Amniotic stem cell (primary cell): Measurements from ENCODE around the gene LOXHD1.

Source experiments
- DNase-seq: peaks from one replicate; lab custom pipeline; 2025; lab: John Stamatoyannopoulos, UW

Gene LOXHD1

GRCh38 chr18:46574000-46574742 is 82.8 kb downstream of the LOXHD1 start:
- no peak for DNase-seq

DNA sequence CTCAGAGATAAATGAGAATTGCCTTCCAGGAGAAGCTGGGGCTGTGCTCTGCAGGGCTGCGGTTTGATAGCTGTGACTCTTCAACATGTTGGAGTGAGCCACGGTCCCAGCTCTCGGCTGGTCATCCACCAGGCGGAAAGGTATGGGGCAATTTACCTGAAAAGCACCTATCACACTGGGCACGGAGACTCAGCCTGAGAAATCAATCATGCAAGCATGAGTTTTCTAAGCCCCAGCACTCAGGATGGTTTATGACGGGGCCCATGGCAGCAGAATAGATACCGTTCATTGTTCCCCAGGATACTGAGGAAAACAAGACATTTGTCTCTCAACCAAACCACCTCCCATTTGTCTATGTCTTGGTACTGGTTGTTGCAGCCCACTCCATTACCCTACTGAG is 83.9 kb downstream of the LOXHD1 start:
- no peak for DNase-seq

GRCh38 chr18:46571756-46572155 is 85.3 kb downstream of the LOXHD1 start:
- no peak for DNase-seq

GRCh38 chr18:46570666-46571065 is 86.4 kb downstream of the LOXHD1 start:
- DNase-seq = no peak

DNA sequence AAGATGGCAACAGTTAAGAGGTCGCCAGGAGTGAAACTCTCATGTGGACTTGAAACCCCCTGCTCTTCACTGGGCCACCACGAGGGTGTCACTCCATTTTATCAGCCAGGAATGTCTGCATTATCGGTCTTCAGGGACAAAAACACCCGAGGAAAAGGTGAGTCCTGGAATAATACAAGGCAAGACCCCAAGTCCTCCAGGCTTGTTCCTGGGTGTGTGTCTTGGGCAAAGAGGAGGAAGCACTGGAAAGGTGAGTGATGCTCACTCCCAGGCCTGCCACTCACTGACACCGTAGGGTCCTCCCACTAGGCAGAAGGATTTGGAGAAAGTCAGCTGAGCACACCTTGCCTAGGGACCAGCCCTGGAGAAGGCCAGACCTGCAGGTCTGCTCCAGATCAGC is 86.9 kb downstream of the LOXHD1 start:
- DNase-seq = no peak

DNA sequence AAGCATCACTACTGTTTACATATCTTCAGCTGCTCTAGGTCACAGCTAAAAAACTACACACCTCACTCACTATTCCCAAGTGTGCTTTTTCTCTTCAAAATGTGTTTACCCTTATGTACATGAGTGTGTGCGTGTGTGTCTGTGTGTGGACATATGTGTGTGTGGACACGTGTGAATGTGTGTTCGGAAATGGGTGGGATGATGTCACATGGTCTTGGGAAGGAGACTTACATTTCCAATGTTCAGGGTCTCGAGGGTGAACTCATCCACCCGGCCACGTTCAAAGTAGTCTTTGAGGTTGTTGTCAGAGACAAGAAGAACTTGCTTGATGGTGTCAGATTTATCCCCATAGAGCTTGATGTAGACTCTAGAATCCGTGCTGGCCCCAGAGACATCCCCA is 87.8 kb downstream of the LOXHD1 start:
- DNase-seq = no peak

DNA sequence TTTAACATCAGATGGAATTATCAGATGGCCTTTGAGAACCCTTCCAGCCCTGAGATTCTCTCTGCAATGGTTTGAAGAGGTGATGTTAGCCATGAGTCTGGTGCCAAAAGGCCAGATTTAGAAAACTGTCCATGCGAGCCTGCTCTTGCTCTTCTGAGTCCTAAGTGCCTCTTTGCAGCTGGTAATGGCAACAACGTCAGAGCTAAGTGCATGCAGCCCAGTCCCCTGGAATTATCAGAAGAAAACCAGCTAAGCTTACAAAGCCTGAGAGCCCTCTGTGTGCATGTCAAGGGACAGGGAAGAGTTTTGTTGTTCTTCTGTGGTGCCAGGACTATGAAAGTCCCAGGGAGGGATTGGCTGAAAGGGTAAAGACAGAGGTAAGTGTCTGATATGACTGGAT is 89.8 kb downstream of the LOXHD1 start:
- DNase-seq = no peak

GRCh38 chr18:46566111-46566510 is 90.9 kb downstream of the LOXHD1 start:
- DNase-seq = no peak

GRCh38 chr18:46565256-46565655 is 91.8 kb downstream of the LOXHD1 start:
- no peak for DNase-seq

GRCh38 chr18:46563317-46563716 is 93.7 kb downstream of the LOXHD1 start:
- no peak for DNase-seq

DNA sequence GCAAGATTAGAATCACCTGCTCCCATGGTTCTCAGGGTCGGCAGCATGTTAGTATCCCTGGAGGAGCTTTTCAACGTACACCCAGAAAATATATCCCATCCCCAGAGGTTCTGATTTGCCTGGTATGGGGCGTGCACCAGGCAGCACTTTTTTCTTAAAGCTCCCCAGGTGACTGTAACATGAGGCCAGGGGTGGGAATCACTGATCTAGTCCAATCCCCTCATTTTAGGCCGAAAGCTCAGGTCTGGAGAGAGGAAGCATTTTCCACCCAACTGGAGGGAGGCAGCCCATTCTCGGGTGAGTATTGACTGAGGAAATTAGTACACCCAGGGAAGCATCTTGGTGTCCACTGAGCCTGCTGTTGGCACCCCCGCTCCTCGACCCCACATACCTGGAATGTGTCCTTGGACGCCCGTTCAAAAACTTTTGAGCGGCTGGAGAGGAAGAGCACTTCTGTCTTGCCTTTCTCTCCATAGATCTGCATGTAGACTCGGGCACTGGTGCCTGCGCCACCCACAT is 94.3 kb downstream of the LOXHD1 start:
- no peak for DNase-seq

DNA sequence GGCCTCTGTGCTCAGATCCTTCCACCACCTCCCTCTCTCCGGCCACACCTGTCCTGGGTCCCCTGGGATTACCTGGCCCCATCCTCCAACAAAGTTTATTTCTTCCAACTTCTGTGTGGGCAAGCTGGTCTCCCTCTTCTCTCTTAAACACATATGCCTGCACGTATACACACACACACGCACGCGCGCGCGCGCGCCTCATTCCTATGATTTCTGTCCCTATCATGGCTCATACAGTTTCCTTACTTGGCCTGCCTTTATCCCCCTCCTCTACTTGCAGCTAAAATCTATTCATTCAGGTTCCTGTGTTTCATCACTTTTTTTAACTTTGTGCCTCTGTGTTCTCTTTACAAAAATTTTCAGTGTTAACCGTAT is 96.4 kb downstream of the LOXHD1 start:
- no peak for DNase-seq

GRCh38 chr18:46559946-46560670 is 96.9 kb downstream of the LOXHD1 start:
- DNase-seq = no peak

- DNase-seq = no peak
Observed at GRCh38 chr18:46559296-46559695, 97.7 kb downstream of the LOXHD1 start.

DNA sequence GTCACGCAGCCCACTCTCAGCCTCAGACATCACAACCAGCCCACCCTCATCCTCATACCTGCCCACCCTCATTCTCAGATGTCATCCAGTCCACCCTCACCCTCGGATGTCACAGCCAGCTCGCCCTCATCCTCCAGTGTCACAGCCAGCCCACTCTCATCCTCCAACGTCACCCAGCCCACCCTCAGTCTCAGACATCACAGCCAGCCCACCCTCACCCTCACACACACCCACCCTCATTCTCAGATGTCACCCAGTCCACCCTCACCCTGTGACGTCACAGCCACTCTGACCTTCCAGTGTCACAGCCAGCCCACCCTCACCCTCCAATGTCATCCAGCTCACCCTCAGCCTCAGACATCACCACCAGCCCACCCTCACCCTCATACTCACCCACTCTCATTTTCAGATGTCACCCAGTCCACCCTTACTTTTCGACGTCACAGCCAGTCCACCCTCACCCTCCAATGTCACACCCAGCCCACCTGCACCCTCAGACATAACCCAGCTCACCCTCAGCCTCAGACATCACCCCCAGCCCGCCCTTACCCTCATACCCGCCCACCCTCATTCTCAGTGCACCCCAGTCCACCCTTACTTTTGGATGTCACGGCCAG is 100.3 kb downstream of the LOXHD1 start:
- DNase-seq = no peak

DNA sequence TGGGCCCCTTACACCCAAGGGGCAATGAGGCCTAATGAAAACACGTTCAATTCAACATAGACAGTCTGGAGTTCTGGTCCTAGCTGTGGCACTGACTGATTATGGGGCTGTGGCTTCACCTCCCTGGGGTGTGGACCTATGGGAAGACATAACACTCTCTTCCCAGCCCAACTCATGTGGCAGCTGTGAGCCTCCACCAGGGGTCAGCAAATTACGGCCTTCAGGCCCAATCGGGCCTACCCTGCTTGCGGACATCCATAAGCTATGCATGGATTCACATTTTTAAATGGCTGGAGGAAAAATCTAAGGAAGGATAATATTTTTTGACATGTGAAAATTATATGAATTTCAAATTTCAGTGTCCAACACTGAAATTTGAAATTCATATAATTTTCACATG is 101.3 kb downstream of the LOXHD1 start:
- DNase-seq = no peak

DNA sequence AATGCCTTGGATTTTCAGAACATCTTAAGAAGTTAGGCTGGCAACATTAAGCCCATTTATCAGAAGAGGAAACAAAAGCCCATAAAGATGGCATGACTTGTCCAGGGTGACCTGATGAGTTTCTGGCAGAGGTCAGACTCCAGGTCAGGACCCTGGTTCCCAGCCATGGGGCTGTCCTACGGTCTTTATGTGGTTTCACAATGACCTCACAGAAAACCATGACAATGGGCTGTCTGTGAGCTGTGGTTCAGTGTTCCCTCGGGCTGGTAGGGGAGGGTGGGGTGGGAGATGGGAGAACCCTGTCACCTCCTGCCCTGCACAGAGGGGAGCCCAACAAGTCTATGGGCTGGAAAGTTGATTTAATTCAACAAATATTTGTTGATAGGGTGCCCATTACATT is 101.8 kb downstream of the LOXHD1 start:
- DNase-seq = no peak

- no peak for DNase-seq
Observed at GRCh38 chr18:46554406-46555080, 102.5 kb downstream of the LOXHD1 start.

DNA sequence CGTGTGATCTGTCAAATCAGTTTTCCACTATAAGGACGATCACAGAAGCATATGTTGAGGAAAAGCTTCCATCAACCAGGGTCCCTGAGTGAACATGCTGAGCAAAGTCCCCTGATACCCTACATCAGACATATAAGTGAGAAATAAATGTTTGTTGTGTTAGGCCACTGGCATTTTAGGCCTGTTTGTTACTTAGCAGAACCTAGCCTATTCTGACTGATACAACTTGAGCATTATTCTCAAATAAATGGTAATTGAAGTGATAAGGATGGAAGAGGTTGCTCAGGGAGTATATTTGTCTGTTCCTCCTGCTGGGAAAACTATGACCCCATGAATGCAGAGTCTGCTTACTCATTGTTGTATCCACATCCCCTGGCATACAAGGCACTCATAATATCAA is 106.4 kb downstream of the LOXHD1 start:
- no peak for DNase-seq

GRCh38 chr18:46547520-46547919 is 109.5 kb downstream of the LOXHD1 start:
- no peak for DNase-seq

GRCh38 chr18:46546111-46546640 is 110.8 kb downstream of the LOXHD1 start:
- no peak for DNase-seq

DNA sequence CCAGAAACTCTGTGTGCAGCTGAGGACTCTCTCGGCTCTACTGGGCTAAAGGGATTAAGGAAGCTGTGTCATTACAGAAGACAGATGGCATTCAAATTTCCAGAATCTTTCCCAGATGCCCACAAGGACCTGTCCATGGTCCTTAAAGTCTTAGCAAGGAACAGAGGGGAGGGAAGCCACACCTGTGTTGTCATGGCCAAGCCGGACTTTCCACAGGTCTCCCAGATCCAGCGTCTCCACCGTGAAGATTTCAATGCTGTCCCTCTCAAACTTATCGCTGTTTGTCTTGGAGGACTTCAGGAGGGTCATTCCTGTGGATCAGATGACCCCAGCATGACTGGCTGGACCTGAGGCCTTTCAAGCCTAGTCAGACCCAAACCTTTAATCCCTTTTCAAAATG is 114.5 kb downstream of the LOXHD1 start:
- DNase-seq = no peak
